ENCODE data around the gene FAM110D. TPM values are rescaled to one million over a fixed set of nuclear protein-coding genes. Genes with fewer than 3 reads are reported as not detected.
A peak's percentile ranks its signal among the peaks of the same experiment; 100 is the strongest.

FAM110D gene
- total RNA-seq, 2 donors from 2014 or later, result 0.38 to 1.1 TPM

- no peaks in the 10 kb centered on the region for H3K36me3 ChIP-seq (ENCODE audit: control insufficient read depth, insufficient read depth, low read length)
- no peak for DNase-seq
- peak overlapping the region; percentile 80 for H3K4me3 Mint-ChIP-seq
- H3K4me1 Mint-ChIP-seq, result peaks cover 32% of the 10 kb centered on the region
- H3K4me1 ChIP-seq (ENCODE audit: control insufficient read depth, insufficient read depth, low read length), result peaks cover 15% of the 10 kb centered on the region
- peaks cover 4% of the 10 kb centered on the region for H3K36me3 Mint-ChIP-seq (ENCODE audit: low read depth)
- H3K4me3 ChIP-seq (ENCODE audit: low read length), result peak overlapping the region; percentile 91
- H3K27me3 Mint-ChIP-seq (ENCODE audit: insufficient read depth), result peaks cover 34% of the 10 kb centered on the region
- no peaks in the 10 kb centered on the region for H3K27me3 ChIP-seq (ENCODE audit: control insufficient read depth, insufficient read depth, low read length, poor library complexity, severe bottlenecking)
- H3K9me3 Mint-ChIP-seq, result no peaks in the 10 kb centered on the region
- 77 to 88% methylated on average over 1 to 4 of the region's 4 CpGs for WGBS, 2 experiments (ENCODE audit: insufficient coverage in 1 of 2, insufficient read length in 1 of 2)
- H3K9me3 ChIP-seq (ENCODE audit: control insufficient read depth, low read length), result no peaks in the 10 kb centered on the region
- H3K27ac Mint-ChIP-seq, result peak overlapping the region; percentile 79
- H3K9ac ChIP-seq (ENCODE audit: extremely low read depth, low read length, poor library complexity, severe bottlenecking), result no peak overlapping the region
- H3K27ac ChIP-seq (ENCODE audit: low read depth, low read length), result peak overlapping the region; percentile 79
- TF ChIP-seq, protein P1, sequence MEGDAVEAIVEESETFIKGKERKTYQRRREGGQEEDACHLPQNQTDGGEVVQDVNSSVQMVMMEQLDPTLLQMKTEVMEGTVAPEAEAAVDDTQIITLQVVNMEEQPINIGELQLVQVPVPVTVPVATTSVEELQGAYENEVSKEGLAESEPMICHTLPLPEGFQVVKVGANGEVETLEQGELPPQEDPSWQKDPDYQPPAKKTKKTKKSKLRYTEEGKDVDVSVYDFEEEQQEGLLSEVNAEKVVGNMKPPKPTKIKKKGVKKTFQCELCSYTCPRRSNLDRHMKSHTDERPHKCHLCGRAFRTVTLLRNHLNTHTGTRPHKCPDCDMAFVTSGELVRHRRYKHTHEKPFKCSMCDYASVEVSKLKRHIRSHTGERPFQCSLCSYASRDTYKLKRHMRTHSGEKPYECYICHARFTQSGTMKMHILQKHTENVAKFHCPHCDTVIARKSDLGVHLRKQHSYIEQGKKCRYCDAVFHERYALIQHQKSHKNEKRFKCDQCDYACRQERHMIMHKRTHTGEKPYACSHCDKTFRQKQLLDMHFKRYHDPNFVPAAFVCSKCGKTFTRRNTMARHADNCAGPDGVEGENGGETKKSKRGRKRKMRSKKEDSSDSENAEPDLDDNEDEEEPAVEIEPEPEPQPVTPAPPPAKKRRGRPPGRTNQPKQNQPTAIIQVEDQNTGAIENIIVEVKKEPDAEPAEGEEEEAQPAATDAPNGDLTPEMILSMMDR (conservative IDR thresholded peaks at IDR 0.05), result no peak
These were observed 10.3 kb downstream of the FAM110D start for GRCh38 chr1:26169198-26169554.

DNA sequence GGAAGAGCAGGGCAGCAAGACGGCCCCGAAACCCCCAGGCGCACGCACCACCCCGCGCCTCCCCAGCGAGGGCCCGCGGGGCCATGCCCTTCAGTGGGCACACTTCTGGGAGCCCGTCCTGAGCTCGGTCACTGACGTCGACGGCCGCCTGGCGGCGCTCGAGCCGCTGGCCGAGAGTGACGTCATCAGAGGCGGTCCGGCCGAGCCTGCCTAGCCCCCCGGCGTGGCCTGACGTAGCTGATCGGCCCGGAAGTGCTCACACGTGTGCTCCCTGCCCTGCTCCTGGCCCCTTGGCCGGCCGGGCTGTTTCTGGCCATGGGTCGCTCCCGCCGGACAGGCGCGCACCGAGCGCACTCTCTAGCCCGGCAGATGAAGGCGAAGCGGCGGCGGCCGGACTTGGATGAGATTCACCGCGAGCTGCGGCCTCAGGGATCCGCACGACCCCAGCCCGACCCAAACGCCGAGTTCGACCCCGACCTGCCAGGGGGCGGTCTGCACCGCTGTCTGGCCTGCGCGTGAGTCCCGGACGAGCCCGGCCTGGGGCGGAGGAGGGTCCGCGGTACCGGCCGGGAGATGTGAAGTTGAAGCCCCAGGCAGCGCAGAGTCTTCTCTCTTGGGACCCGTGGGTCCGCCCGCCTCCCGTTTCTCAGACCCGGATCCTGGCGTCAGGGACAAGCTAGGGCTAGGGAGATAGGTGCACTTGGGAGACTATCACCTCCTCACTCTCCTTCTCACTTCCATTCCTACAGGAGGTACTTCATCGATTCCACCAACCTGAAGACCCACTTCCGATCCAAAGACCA lies 11.0 kb downstream of the FAM110D start, which contains the start of gene ZNF593:
Gene ZNF593, plus strand, starts transcription at position 240 of the 803 bp plus-strand sequence. Its CDS starts 76 bp downstream, at position 316.
- Histone ChIP-seq H3K4me1 (ENCODE audit: control insufficient read depth, insufficient read depth, low read length) (peaks cover 15% of the 10 kb centered on the region), H3K36me3 (ENCODE audit: control insufficient read depth, insufficient read depth, low read length) (no peaks in the 10 kb centered on the region), H3K27ac (ENCODE audit: low read depth, low read length) (peak within 1 kb of the TSS; percentile 79), H3K4me3 (ENCODE audit: low read length) (peak within 1 kb of the TSS; percentile 91), H3K27me3 (ENCODE audit: control insufficient read depth, insufficient read depth, low read length, poor library complexity, severe bottlenecking) (no peaks in the 10 kb centered on the region), H3K9me3 (ENCODE audit: control insufficient read depth, low read length) (no peaks in the 10 kb centered on the region), H3K9ac (ENCODE audit: extremely low read depth, low read length, poor library complexity, severe bottlenecking) (peak within 1 kb of the TSS; percentile 79)
- 0 to 2% methylated on average over 38 to 75 of the region's 76 CpGs for WGBS, 2 experiments (ENCODE audit: insufficient coverage in 1 of 2, insufficient read length in 1 of 2)
- peak within 1 kb of the TSS; percentile 91 for H3K27ac Mint-ChIP-seq
- H3K4me3 Mint-ChIP-seq, result peak within 1 kb of the TSS; percentile 80
- peak; percentile 96 for DNase-seq
- peaks cover 28% of the 10 kb centered on the region for H3K4me1 Mint-ChIP-seq
- no peaks in the 10 kb centered on the region for H3K9me3 Mint-ChIP-seq
- TF ChIP-seq, protein P1 (conservative IDR thresholded peaks at IDR 0.05), result peak; percentile 95
- H3K36me3 Mint-ChIP-seq (ENCODE audit: low read depth), result peaks cover 4% of the 10 kb centered on the region
- H3K27me3 Mint-ChIP-seq (ENCODE audit: insufficient read depth), result peaks cover 29% of the 10 kb centered on the region

GRCh38 chr1:26170472-26170821 lies 11.6 kb downstream of the FAM110D start:
- Histone ChIP-seq H3K4me1 (ENCODE audit: control insufficient read depth, insufficient read depth, low read length) (peaks cover 15% of the 10 kb centered on the region), H3K36me3 (ENCODE audit: control insufficient read depth, insufficient read depth, low read length) (no peaks in the 10 kb centered on the region), H3K9me3 (ENCODE audit: control insufficient read depth, low read length) (no peaks in the 10 kb centered on the region), H3K27ac (ENCODE audit: low read depth, low read length) (no peak overlapping the region), H3K4me3 (ENCODE audit: low read length) (peak overlapping the region; percentile 91), H3K27me3 (ENCODE audit: control insufficient read depth, insufficient read depth, low read length, poor library complexity, severe bottlenecking) (no peaks in the 10 kb centered on the region), H3K9ac (ENCODE audit: extremely low read depth, low read length, poor library complexity, severe bottlenecking) (peak overlapping the region; percentile 79)
- Mint-ChIP-seq H3K4me3 (peak overlapping the region; percentile 80), H3K27ac (peak overlapping the region; percentile 91), H3K36me3 (ENCODE audit: low read depth) (peaks cover 4% of the 10 kb centered on the region), H3K27me3 (ENCODE audit: insufficient read depth) (peaks cover 27% of the 10 kb centered on the region), H3K4me1 (peaks cover 23% of the 10 kb centered on the region), H3K9me3 (no peaks in the 10 kb centered on the region)
- WGBS, 2 experiments (ENCODE audit: insufficient coverage in 1 of 2, insufficient read length in 1 of 2), result 86 to 92% methylated on average over 3 to 9 of the region's 9 CpGs
- TF ChIP-seq, protein P1 (conservative IDR thresholded peaks at IDR 0.05), result no peak
- DNase-seq, result no peak
